T-helper 1 cell treated with Interleukin-12 subunit alpha and Interleukin-12 subunit beta and Interleukin-4 antibody, amounts not matched to agents 30 μg/mL and 1 μg/mL, for 36 hours (primary cell): ENCODE data around the gene ITSN1.
"Not testable (repeated sequence)": the region's sequence is repeated elsewhere in the genome, so short reads cannot be mapped to it uniquely, and the experiment has no call there.

Source experiments
- H3K27ac Mint-ChIP-seq: one replicate; pipeline ENCODE4 v1.8.0; 2021; ENCODE audit warnings: mild to moderate bottlenecking, mixed read lengths
- H3K27me3 Mint-ChIP-seq: one replicate; pipeline ENCODE4 v1.8.0; 2021; ENCODE audit warnings: low read depth, mixed read lengths
- H3K36me3 Mint-ChIP-seq: one replicate; pipeline ENCODE4 v1.8.0; 2021; ENCODE audit warnings: low read depth, mixed read lengths
- H3K4me1 Mint-ChIP-seq: one replicate; pipeline ENCODE4 v1.8.0; 2021; ENCODE audit warnings: low read depth, mixed read lengths
- H3K4me3 Mint-ChIP-seq: one replicate; pipeline ENCODE4 v1.8.0; 2021; ENCODE audit warnings: mild to moderate bottlenecking, moderate library complexity, mixed read lengths
- H3K9me3 Mint-ChIP-seq: one replicate; pipeline ENCODE4 v1.8.0; 2021; ENCODE audit warnings: mixed read lengths

Gene ITSN1

GRCh38 chr21:33770542-33770941 lies 128.2 kb downstream of the ITSN1 start:
- H3K27me3 Mint-ChIP-seq = peaks cover 5% of the 10 kb centered on the region
- H3K27ac Mint-ChIP-seq = no peak overlapping the region
- no peaks in the 10 kb centered on the region for H3K9me3 Mint-ChIP-seq
- H3K4me3 Mint-ChIP-seq = no peak overlapping the region
- H3K36me3 Mint-ChIP-seq = no peaks in the 10 kb centered on the region
- no peaks in the 10 kb centered on the region for H3K4me1 Mint-ChIP-seq

GRCh38 chr21:33771976-33772375 lies 129.7 kb downstream of the ITSN1 start:
- H3K27me3 Mint-ChIP-seq = peaks cover 5% of the 10 kb centered on the region
- H3K4me1 Mint-ChIP-seq = no peaks in the 10 kb centered on the region
- no peak overlapping the region for H3K4me3 Mint-ChIP-seq
- H3K36me3 Mint-ChIP-seq = no peaks in the 10 kb centered on the region
- H3K9me3 Mint-ChIP-seq = no peaks in the 10 kb centered on the region
- no peak overlapping the region for H3K27ac Mint-ChIP-seq

GRCh38 chr21:33774551-33774950 lies 132.2 kb downstream of the ITSN1 start:
- Mint-ChIP-seq H3K4me3 (no peak overlapping the region), H3K27ac (no peak overlapping the region), H3K9me3 (peaks cover 8% of the 10 kb centered on the region), H3K4me1 (no peaks in the 10 kb centered on the region), H3K36me3 (peaks cover 2% of the 10 kb centered on the region), H3K27me3 (no peaks in the 10 kb centered on the region)

- Mint-ChIP-seq H3K36me3 (peaks cover 2% of the 10 kb centered on the region), H3K4me1 (no peaks in the 10 kb centered on the region), H3K27me3 (no peaks in the 10 kb centered on the region), H3K27ac (no peak overlapping the region), H3K4me3 (no peak overlapping the region), H3K9me3 (peaks cover 8% of the 10 kb centered on the region)
These were observed 133.0 kb downstream of the ITSN1 start for GRCh38 chr21:33775100-33775828.

GRCh38 chr21:33780631-33781030 lies 138.3 kb downstream of the ITSN1 start:
- no peak overlapping the region for H3K27ac Mint-ChIP-seq
- peaks cover 8% of the 10 kb centered on the region for H3K9me3 Mint-ChIP-seq
- no peaks in the 10 kb centered on the region for H3K27me3 Mint-ChIP-seq
- H3K4me1 Mint-ChIP-seq = no peaks in the 10 kb centered on the region
- no peak overlapping the region for H3K4me3 Mint-ChIP-seq
- H3K36me3 Mint-ChIP-seq = peaks cover 2% of the 10 kb centered on the region

GRCh38 chr21:33781121-33781520 lies 138.8 kb downstream of the ITSN1 start:
- no peaks in the 10 kb centered on the region for H3K27me3 Mint-ChIP-seq
- H3K4me1 Mint-ChIP-seq = no peaks in the 10 kb centered on the region
- peaks cover 2% of the 10 kb centered on the region for H3K36me3 Mint-ChIP-seq
- H3K4me3 Mint-ChIP-seq = no peak overlapping the region
- no peak overlapping the region for H3K27ac Mint-ChIP-seq
- peaks cover 8% of the 10 kb centered on the region for H3K9me3 Mint-ChIP-seq

GRCh38 chr21:33783187-33783979 lies 141.1 kb downstream of the ITSN1 start:
- H3K36me3 Mint-ChIP-seq = peaks cover 2% of the 10 kb centered on the region
- no peaks in the 10 kb centered on the region for H3K27me3 Mint-ChIP-seq
- H3K4me1 Mint-ChIP-seq = no peaks in the 10 kb centered on the region
- peaks cover 8% of the 10 kb centered on the region for H3K9me3 Mint-ChIP-seq
- no peak overlapping the region for H3K4me3 Mint-ChIP-seq
- H3K27ac Mint-ChIP-seq = no peak overlapping the region

GRCh38 chr21:33787431-33787830 lies 145.1 kb downstream of the ITSN1 start:
- Mint-ChIP-seq H3K27me3 (no peaks in the 10 kb centered on the region), H3K27ac (no peak overlapping the region)

GRCh38 chr21:33788438-33788837 lies 146.1 kb downstream of the ITSN1 start:
- not testable (repeated sequence) for H3K4me3 Mint-ChIP-seq, H3K36me3 Mint-ChIP-seq, H3K4me1 Mint-ChIP-seq, H3K27ac Mint-ChIP-seq, H3K27me3 Mint-ChIP-seq, H3K9me3 Mint-ChIP-seq

More at GRCh38 chr21:33787431-33787830, 145.1 kb downstream of the ITSN1 start:
- Mint-ChIP-seq H3K36me3 (no peaks in the 10 kb centered on the region), H3K9me3 (no peaks in the 10 kb centered on the region), H3K4me3 (no peak overlapping the region), H3K4me1 (no peaks in the 10 kb centered on the region)

GRCh38 chr21:33789697-33790096 lies 147.4 kb downstream of the ITSN1 start:
- Mint-ChIP-seq H3K4me3 (no peak overlapping the region), H3K4me1 (no peaks in the 10 kb centered on the region), H3K27ac (no peak overlapping the region), H3K36me3 (no peaks in the 10 kb centered on the region), H3K27me3 (no peaks in the 10 kb centered on the region), H3K9me3 (no peaks in the 10 kb centered on the region)

- no peaks in the 10 kb centered on the region for H3K36me3 Mint-ChIP-seq
- H3K9me3 Mint-ChIP-seq = no peaks in the 10 kb centered on the region
- H3K4me3 Mint-ChIP-seq = no peak overlapping the region
- no peaks in the 10 kb centered on the region for H3K27me3 Mint-ChIP-seq
- H3K27ac Mint-ChIP-seq = no peak overlapping the region
- no peaks in the 10 kb centered on the region for H3K4me1 Mint-ChIP-seq
These were observed 148.8 kb downstream of the ITSN1 start for GRCh38 chr21:33791073-33791472.

- no peaks in the 10 kb centered on the region for H3K36me3 Mint-ChIP-seq
- H3K4me3 Mint-ChIP-seq = no peak overlapping the region
- no peaks in the 10 kb centered on the region for H3K27me3 Mint-ChIP-seq
- no peaks in the 10 kb centered on the region for H3K4me1 Mint-ChIP-seq
- H3K27ac Mint-ChIP-seq = no peak overlapping the region
- no peaks in the 10 kb centered on the region for H3K9me3 Mint-ChIP-seq
These were observed 152.3 kb downstream of the ITSN1 start for GRCh38 chr21:33794596-33794995.

GRCh38 chr21:33797565-33797964 lies 155.3 kb downstream of the ITSN1 start:
- H3K27ac Mint-ChIP-seq = no peak overlapping the region
- no peaks in the 10 kb centered on the region for H3K27me3 Mint-ChIP-seq
- no peak overlapping the region for H3K4me3 Mint-ChIP-seq
- no peaks in the 10 kb centered on the region for H3K36me3 Mint-ChIP-seq
- no peaks in the 10 kb centered on the region for H3K4me1 Mint-ChIP-seq
- no peaks in the 10 kb centered on the region for H3K9me3 Mint-ChIP-seq

GRCh38 chr21:33799378-33800090 lies 157.2 kb downstream of the ITSN1 start:
- Mint-ChIP-seq H3K27me3 (no peaks in the 10 kb centered on the region), H3K4me3 (no peak overlapping the region), H3K36me3 (no peaks in the 10 kb centered on the region), H3K27ac (no peak overlapping the region), H3K9me3 (no peaks in the 10 kb centered on the region), H3K4me1 (no peaks in the 10 kb centered on the region)
